HAP-1 (cell line): ENCODE results near the gene TOB2.

Experiments used
- DNase-seq, 2 experiments: peaks; one replicate each; pipeline ENCODE4 v3.0.0-alpha.2; 2016 to 2020; ENCODE audit warnings: low spot score in 2 of 2
- H3K27me3 ChIP-seq: fragments of 250-450 bp; sonication (Bioruptor Pico); 2 replicates; pipeline ENCODE4 v1.5.1; 2020; ENCODE audit warnings: low read depth, mild to moderate bottlenecking, moderate library complexity
- H3K36me3 ChIP-seq: fragments of 250-450 bp; sonication (Bioruptor Pico); replicated peaks from 2 replicates; pipeline ENCODE4 v1.5.1; 2020; ENCODE audit warnings: mild to moderate bottlenecking
- H3K4me1 ChIP-seq: fragments of 250-450 bp; sonication (Bioruptor Pico); 2 replicates; pipeline ENCODE4 v1.5.1; 2020; ENCODE audit warnings: mild to moderate bottlenecking
- H3K4me3 ChIP-seq: fragments of 250-450 bp; sonication (Bioruptor Pico); 2 replicates; pipeline ENCODE4 v1.5.1; 2020; ENCODE audit warnings: mild to moderate bottlenecking, moderate library complexity
- H3K9me3 ChIP-seq: fragments of 250-450 bp; sonication (Bioruptor Pico); 2 replicates; pipeline ENCODE4 v1.5.1; 2020; ENCODE audit warnings: mild to moderate bottlenecking, moderate library complexity
- in situ Hi-C: fragments of 300-500 bp; cut with MboI; formaldehyde crosslinking; loops from 3 replicates; pipeline ENCODE4 v1.14.3; 2020; ENCODE audit warnings: low sequenced_read_pairs, inconsistent platforms, mixed read lengths

The TOB2 gene

DNA sequence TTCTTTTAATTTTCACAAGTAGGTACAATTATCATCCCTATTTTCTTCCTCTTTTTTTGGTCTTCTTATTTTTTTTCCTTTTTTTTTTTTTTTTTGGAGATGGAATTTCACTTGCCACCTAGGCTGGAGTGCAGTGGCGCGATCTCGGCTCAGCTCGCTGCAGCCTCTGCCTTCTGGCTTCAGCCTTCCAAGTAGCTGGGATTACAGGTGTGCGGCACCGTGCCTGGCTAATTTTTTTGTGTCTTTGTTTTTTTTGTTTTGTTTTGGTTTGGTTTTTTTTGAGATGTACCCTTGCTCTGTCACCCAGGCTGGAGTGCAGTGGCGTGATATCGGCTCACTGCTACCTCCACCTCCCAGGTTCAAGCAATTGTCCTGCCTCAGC lies 16.7 kb downstream of the TOB2 start:
- Histone ChIP-seq H3K9me3 (no peaks in the 10 kb centered on the region), H3K27me3 (no peaks in the 10 kb centered on the region), H3K4me3 (no peak overlapping the region), H3K36me3 (peaks cover 14% of the 10 kb centered on the region), H3K4me1 (no peaks in the 10 kb centered on the region)
- no peak for DNase-seq
- in situ Hi-C loops = no loop called here

DNA sequence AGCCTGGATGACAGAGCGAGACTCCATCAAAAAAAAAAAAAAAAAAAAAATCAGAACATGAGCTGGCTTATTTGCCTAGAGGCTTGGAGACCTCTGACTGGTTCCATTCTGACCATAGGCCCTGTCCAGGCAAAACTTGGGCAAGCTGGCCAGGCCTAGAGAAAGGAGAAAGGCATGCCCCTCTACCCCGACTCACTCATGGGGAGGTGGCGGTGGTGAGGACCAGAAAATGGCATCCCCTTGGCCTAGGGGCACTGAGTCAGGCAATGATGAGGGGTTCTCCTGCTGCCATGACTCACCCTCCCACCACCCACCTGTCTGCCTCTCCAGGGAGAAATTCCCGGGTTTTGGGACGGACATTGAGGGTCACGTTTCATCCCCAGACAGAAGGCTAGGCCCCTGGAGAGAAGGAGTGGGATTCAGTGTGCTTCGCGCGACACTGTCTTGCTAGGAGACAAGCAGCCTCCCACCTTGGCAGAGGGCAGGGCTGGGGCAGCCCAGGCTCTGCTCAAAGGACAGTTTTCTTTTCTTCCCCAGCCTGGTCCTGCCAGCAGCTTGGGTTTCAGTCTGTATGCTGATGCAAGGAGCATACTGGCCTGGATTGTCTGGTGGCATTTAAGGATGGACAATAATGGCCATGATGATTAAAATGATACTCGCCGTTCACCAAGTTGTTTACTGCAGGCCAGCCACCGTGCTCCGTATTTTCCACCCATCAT lies 17.2 kb downstream of the TOB2 start:
- H3K27me3 ChIP-seq = no peaks in the 10 kb centered on the region
- DNase-seq = no peak
- in situ Hi-C loops = no loop called here
- no peaks in the 10 kb centered on the region for H3K4me1 ChIP-seq
- no peaks in the 10 kb centered on the region for H3K9me3 ChIP-seq
- H3K4me3 ChIP-seq = no peak overlapping the region
- H3K36me3 ChIP-seq = peaks cover 8% of the 10 kb centered on the region

DNA sequence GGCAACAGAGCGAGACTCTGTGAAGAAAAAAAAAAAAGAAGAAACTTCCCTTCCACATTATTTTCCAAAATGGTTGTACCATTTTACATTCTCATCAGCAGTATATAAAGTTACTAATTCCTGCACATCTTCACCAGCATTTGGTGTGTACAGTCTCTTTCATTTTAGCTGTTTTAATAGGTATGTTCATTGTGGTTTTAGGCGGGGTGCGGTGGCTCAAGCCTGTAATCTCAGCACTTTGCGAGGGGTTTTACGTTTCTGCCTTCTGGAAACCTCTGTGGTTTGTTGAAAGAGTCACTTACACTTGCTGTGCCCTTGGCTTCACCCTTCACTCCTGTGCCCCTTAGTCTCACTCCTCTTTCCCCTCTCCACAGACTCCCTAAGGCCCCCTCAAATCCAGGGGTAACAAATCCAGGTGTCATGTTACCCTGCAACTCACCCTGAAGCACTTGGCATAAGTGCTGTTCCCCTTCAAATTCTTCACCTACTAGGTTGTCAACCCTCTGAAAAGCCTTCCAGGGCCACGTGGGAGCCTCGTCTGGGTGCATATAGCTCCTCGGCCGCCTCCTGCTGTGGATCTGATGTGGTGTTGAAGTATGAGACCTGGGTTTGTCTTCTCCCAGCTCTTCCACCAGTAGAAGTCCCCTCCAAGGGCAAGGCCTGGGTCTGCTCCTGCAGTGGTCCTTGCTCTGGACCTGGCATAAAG lies 20.8 kb downstream of the TOB2 start:
- in situ Hi-C loops = no loop called here
- Histone ChIP-seq H3K4me3 (no peak overlapping the region), H3K9me3 (no peaks in the 10 kb centered on the region), H3K4me1 (no peaks in the 10 kb centered on the region), H3K27me3 (no peaks in the 10 kb centered on the region), H3K36me3 (peaks cover 5% of the 10 kb centered on the region)
- DNase-seq = no peak

DNA sequence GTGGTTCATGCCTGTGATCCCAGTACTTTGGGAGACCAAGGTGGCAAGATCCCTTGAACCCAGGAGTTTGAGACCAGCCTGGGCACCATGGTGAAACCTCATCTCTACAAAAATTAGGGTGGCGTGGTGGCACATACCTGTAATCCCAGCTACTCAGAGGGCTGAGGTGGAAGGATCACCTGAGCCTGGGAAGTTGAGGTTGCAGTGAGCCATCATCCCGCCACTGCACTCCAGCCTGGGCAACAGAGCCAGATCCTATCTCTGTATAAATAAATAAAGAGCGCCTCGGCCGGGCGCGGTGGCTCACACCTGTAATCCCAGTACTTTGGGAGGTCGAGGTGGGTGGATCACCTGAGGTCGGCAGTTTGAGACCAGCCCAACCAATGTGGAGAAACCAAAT lies 27.9 kb downstream of the TOB2 start:
- Histone ChIP-seq H3K9me3 (no peaks in the 10 kb centered on the region), H3K36me3 (peaks cover 5% of the 10 kb centered on the region), H3K4me3 (no peak overlapping the region), H3K4me1 (peaks cover 8% of the 10 kb centered on the region), H3K27me3 (no peaks in the 10 kb centered on the region)
- in situ Hi-C loops = no loop called here
- no peak for DNase-seq

DNA sequence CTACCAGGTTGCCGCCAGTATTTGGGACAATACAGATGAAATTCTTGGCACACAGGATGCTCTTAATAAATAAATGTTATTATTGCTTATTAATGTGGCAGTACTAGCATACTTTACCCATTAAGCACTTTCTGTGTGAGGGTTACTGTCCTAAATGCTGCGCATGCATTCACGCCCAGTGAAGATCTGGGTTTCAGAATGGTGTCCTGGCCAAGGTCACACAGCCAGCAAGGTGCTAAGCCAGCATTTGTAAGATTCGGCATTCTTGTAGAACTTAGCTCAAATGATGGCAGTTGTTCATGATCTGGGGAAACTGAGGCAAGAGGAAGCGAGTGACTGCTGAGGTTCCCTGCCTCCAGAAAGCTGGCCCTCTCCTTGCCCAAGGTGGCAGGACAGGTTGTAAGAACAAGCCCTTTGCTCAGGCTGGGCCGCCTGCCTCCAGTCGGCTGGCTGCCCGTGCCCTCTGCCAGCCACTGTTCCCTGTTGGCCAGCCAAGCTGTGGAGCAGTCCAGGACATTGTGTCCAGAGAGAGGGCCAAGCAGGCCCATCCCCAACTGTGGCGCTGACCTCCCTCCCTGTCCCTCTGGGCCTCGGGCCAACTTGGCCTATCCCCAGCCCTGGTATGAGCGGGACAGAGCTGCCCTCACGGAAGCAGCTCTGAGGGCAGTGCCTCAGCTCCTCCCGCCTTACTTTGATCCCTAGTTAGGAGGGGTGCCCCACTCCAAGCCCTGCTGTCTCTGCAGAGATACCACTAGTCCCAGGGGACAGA lies 28.8 kb downstream of the TOB2 start:
- H3K4me3 ChIP-seq = no peak overlapping the region
- H3K9me3 ChIP-seq = no peaks in the 10 kb centered on the region
- no peaks in the 10 kb centered on the region for H3K27me3 ChIP-seq
- in situ Hi-C loops = no loop called here
- H3K4me1 ChIP-seq = peaks cover 8% of the 10 kb centered on the region
- peaks cover 3% of the 10 kb centered on the region for H3K36me3 ChIP-seq
- no peak for DNase-seq

DNA sequence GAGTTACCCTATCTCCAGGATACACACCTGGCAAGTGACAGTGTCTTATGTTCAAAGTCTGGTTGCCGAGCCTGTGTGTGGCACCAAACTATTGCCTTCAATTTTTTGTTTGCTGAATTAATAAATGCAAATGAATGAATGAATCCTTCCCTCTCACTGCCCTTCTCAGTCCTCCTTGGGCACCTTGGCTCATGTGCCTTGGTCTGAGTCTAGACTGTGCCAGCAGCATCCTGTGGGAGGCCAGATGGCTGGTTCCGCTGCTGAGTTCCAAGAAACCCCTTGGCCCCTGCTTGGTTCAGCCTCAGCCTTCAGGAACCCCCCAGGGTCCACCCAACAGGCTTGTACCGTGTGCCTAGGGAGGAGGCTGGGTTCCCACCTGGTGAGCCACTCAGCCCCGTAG lies 31.0 kb downstream of the TOB2 start:
- Histone ChIP-seq H3K4me1 (peaks cover 8% of the 10 kb centered on the region), H3K27me3 (no peaks in the 10 kb centered on the region), H3K4me3 (no peak overlapping the region), H3K9me3 (no peaks in the 10 kb centered on the region), H3K36me3 (no peaks in the 10 kb centered on the region)
- DNase-seq = no peak
- in situ Hi-C loops = no loop called here

DNA sequence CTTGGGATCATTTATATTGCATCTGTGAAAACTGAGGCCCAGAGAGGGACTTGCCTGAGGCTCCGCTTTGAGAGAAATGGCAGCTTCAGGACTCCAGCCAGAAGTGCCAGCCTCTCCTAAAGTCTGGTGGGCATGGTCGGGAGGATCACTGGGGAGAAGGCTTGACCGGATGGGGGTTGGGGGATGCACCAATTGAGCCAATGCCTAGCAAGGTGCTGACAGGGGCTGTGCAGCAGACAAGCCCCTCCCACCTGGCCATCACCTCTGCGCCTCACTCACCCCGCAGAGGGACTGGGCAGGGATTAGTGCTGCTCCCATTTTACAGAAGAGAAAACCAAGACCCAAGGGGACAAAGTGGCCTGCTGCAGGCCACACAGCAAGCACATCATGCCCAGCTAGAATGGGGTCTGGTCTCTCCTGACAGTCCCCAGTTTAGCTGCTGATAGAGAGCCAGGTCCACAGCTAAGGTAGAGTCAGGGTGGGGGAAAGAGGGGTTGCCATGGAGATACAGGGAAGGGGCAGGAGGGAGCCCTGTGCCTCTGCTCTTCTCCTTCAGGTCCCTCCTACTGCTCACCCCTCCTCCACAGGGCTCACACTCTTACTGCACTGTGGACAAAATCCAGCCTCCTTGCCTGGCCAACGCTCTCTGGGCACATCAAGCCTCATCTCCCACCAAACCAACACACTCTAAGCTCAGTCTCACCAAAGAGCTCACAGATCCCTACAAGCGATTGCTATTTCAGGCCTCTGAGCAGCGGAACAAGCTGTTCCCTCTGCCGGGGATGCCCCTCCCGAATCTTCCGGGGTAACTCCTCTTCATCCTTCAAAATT lies 35.4 kb downstream of the TOB2 start:
- DNase-seq = no peak
- Histone ChIP-seq H3K27me3 (no peaks in the 10 kb centered on the region), H3K9me3 (no peaks in the 10 kb centered on the region), H3K36me3 (no peaks in the 10 kb centered on the region), H3K4me3 (no peak overlapping the region), H3K4me1 (peaks cover 8% of the 10 kb centered on the region)
- in situ Hi-C loops = no loop called here

DNA sequence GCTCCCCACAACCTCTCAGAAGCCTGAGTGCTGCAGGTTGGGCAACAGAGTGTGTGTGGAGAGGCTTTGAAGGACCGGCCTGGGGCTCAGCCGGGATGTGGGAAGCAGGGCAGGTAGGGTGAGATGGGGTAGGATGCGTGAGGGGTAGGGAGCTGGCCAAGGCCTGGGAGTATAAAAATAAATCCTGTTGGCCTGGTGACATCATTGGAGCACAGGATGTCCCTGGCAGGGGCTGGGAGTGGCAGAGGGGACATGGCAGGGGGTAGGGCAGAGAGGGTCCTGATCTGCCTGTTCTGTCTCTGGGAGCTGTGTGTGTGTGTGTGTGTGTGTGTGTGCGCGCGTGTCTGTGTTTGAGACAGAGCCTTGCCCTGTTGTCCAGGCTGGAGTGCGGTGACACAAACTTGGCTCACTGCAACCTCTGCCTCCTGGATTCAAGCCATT lies 36.3 kb downstream of the TOB2 start:
- no peak overlapping the region for H3K4me3 ChIP-seq
- H3K9me3 ChIP-seq = no peaks in the 10 kb centered on the region
- no peaks in the 10 kb centered on the region for H3K27me3 ChIP-seq
- no peak for DNase-seq
- H3K36me3 ChIP-seq = no peaks in the 10 kb centered on the region
- peaks cover 8% of the 10 kb centered on the region for H3K4me1 ChIP-seq
- in situ Hi-C loops = no loop called here

DNA sequence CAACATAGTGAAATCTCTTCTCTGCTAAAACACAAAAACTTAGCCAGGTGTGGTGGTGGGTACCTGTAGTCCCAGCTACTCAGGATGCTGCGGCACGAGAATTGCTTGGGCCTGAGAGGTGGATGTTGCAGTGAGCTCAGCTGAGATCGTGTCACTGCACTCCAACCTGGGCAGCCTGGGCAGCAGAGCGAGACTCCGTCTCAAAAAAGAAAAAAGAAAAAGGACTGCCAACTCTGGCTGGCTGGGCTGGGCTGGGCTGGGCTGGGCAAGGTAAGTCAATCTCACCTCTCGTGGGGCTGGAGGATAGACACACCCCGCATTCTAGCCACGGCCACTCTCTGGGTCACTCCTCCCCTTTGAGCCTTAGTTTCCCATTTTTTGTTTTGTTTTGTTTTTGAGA lies 37.9 kb downstream of the TOB2 start:
- Histone ChIP-seq H3K9me3 (no peaks in the 10 kb centered on the region), H3K4me3 (no peak overlapping the region), H3K27me3 (no peaks in the 10 kb centered on the region), H3K4me1 (no peaks in the 10 kb centered on the region), H3K36me3 (no peaks in the 10 kb centered on the region)
- DNase-seq = no peak
- in situ Hi-C loops = no loop called here

DNA sequence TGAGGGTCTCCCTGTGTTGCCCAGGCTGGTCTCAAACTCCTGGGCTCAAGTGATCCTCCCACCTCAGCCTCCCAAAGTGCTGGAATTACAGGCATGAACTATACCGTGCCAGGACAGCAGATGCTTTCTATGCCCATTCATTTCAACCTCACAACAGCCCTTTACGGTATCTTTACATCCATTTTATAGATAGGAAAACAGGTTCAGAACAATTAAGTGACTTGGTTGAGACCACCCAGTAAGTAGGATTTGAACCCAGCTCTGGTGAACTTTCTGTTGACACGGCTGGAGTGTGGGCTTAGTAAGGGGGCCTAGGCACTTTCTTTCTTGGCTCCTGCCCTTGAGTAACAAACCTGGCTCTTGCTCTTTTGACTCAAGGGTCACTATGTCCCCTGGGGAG lies 39.2 kb downstream of the TOB2 start:
- Histone ChIP-seq H3K36me3 (no peaks in the 10 kb centered on the region), H3K4me3 (no peak overlapping the region), H3K9me3 (no peaks in the 10 kb centered on the region), H3K27me3 (no peaks in the 10 kb centered on the region), H3K4me1 (no peaks in the 10 kb centered on the region)
- in situ Hi-C loops = no loop called here
- DNase-seq = no peak

DNA sequence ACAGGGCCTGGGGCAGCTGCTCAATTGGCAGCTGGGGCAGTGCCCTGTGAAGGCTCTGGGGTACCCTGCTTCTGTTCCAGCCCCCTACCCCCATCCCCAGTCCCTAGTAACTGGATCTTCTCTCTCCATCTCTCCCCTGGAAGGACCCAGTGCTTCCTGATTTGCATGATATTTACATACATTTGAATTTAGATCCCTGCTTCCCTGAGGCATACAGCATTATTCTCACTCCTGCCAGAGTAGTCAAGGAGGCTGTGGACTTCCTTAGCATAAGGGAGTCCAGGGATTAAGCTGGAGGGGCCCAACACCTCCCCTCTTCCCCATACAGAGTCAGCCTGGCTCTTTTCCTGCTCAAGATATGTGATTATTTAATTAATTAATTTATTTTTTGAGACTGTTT lies 40.2 kb downstream of the TOB2 start:
- Histone ChIP-seq H3K4me3 (no peak overlapping the region), H3K36me3 (no peaks in the 10 kb centered on the region), H3K27me3 (no peaks in the 10 kb centered on the region), H3K9me3 (no peaks in the 10 kb centered on the region), H3K4me1 (no peaks in the 10 kb centered on the region)
- no peak for DNase-seq
- in situ Hi-C loops = no loop called here

DNA sequence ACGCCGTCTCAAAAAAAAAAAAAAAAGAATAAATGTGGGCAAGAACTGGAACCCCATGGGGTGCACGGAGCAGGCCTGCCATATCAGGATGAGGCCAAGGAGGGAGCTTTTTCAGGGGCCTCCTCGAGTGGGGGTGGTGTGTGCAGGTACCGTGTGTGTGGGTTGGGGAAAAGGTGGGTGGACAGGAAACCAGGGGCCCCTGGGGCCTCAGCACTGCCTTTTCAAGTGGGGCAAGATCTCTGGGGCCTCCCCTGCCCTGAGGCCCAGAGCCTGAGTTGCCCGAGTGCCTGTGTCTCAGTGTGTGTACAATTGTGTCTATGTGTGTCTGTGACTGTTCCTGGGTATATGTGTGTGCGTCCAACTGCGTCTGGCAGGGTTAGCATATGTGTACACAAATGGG lies 41.0 kb downstream of the TOB2 start:
- no peak for DNase-seq
- H3K36me3 ChIP-seq = no peaks in the 10 kb centered on the region
- H3K9me3 ChIP-seq = no peaks in the 10 kb centered on the region
- H3K4me3 ChIP-seq = no peak overlapping the region
- in situ Hi-C loops = no loop called here
- no peaks in the 10 kb centered on the region for H3K27me3 ChIP-seq
- H3K4me1 ChIP-seq = no peaks in the 10 kb centered on the region

DNA sequence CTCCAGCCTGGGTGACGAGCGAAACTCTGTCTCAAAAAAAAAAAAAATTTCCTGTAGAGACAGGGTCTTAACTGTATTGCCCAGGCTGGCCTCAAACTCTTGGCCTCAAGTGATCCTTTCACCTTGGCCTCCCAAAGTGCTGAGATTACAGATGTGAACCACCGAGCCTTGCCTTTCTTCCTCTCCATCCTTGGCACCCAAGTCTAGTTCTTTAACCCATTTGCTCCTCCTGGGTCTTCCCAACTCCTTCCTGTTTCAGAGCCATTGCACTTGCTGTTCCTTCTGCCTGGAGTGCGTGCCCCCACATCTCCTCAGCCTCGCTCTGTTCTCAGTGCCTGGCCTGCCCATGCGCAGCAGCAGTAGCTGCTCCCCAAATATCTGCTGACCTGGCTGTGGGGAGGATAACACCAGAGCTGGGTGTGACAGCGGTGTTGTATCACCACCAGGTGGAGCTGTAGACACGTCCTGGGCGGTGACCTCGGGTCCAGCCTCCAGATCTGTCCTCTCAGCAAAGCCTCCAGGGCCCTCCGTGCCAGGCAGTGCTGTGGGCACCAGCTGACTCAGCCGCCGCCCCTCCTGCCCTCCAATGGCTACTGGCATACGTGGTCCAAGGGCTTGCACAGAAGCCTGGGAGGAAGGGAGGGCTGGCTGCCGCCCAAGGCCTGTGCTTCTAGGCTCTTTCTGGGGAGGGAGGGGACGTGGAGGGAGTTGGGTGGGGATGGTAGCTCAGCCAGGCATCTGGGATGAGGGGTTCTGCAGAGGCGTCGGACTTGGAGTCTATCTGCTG lies 42.9 kb downstream of the TOB2 start:
- in situ Hi-C loops = loop anchor here (5.0 kb wide), 1 partner anchor 114 kb away; no protein-coding TSS in a partner anchor
- no peaks in the 10 kb centered on the region for H3K27me3 ChIP-seq
- H3K9me3 ChIP-seq = no peaks in the 10 kb centered on the region
- H3K36me3 ChIP-seq = no peaks in the 10 kb centered on the region
- DNase-seq = peak; percentile 65 to 88
- no peak overlapping the region for H3K4me3 ChIP-seq
- no peaks in the 10 kb centered on the region for H3K4me1 ChIP-seq
